Progenitor cell of endocrine pancreas (in vitro differentiated cells): Measurements from ENCODE around the gene LUC7L3. TPM values are rescaled to one million over a fixed set of nuclear protein-coding genes. Genes with fewer than 3 reads are reported as not detected.

ENCODE experiments used
- DNase-seq: peaks from one replicate; pipeline ENCODE4 v3.0.0; 2021; ENCODE audit warnings: low spot score; ENCODE audit not compliant: unreplicated experiment
- H3K27ac Mint-ChIP-seq: 2 replicates; pipeline ENCODE4 v1.8.0; 2021; ENCODE audit warnings: mild to moderate bottlenecking, moderate library complexity, mixed read lengths
- H3K27me3 Mint-ChIP-seq: 2 replicates; pipeline ENCODE4 v1.8.0; 2021; ENCODE audit warnings: mixed read lengths
- H3K36me3 Mint-ChIP-seq: 2 replicates; pipeline ENCODE4 v1.8.0; 2022; ENCODE audit warnings: mixed read lengths; ENCODE audit not compliant: insufficient read depth
- H3K4me1 Mint-ChIP-seq: 2 replicates; pipeline ENCODE4 v1.8.0; 2021; ENCODE audit warnings: low read depth, mixed read lengths
- H3K4me3 Mint-ChIP-seq: 2 replicates; pipeline ENCODE4 v1.8.0; 2021; ENCODE audit warnings: low read depth, mild to moderate bottlenecking, moderate library complexity, mixed read lengths
- H3K9me3 Mint-ChIP-seq: 2 replicates; pipeline ENCODE4 v1.8.0; 2021; ENCODE audit warnings: low read depth, mixed read lengths
- total RNA-seq: library from RNA; stranded (reverse); gene quantifications from 2 replicates; pipeline ENCODE4 v1.2.1, GENCODE V29; 2021
- TF ChIP-seq, protein P1 (sequence below): fragments of 200-600 bp; sonication (generic); IDR thresholded peaks from one replicate; pipeline ENCODE4 v1.5.0; 2021; ENCODE audit warnings: antibody characterized with exemption, mild to moderate bottlenecking; ENCODE audit not compliant: unreplicated experiment

LUC7L3 gene
- total RNA-seq, 1 donor from 2014 or later = 168 TPM

DNA sequence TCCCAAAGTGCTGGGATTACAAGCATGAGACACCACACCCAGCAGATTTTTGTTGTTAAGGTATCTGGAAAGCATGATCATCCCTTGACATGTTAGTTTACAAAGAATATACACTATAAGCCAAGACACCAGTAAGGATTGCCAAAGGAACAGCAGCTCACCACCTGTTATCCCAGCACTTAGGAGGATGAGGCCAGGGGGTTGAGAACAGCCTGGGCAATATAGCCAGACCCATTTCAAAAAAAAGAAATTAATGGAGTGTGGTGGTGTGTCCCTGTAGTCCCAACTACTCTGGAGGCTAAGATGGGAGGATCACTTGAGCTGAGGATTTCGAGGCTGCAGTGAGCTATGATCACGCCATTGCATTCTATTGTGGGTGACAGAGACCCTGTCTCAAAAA lies 42.8 kb downstream of the LUC7L3 start:
- H3K4me1 Mint-ChIP-seq = peaks cover 14% of the 10 kb centered on the region
- TF ChIP-seq, protein P1, sequence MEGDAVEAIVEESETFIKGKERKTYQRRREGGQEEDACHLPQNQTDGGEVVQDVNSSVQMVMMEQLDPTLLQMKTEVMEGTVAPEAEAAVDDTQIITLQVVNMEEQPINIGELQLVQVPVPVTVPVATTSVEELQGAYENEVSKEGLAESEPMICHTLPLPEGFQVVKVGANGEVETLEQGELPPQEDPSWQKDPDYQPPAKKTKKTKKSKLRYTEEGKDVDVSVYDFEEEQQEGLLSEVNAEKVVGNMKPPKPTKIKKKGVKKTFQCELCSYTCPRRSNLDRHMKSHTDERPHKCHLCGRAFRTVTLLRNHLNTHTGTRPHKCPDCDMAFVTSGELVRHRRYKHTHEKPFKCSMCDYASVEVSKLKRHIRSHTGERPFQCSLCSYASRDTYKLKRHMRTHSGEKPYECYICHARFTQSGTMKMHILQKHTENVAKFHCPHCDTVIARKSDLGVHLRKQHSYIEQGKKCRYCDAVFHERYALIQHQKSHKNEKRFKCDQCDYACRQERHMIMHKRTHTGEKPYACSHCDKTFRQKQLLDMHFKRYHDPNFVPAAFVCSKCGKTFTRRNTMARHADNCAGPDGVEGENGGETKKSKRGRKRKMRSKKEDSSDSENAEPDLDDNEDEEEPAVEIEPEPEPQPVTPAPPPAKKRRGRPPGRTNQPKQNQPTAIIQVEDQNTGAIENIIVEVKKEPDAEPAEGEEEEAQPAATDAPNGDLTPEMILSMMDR = no peak
- H3K9me3 Mint-ChIP-seq = no peaks in the 10 kb centered on the region
- H3K4me3 Mint-ChIP-seq = no peak overlapping the region
- H3K27me3 Mint-ChIP-seq = no peaks in the 10 kb centered on the region
- H3K36me3 Mint-ChIP-seq = no peaks in the 10 kb centered on the region
- no peak overlapping the region for H3K27ac Mint-ChIP-seq
- no peak for DNase-seq

GRCh38 chr17:50763716-50764475 lies 44.5 kb downstream of the LUC7L3 start:
- H3K4me3 Mint-ChIP-seq = no peak overlapping the region
- H3K27ac Mint-ChIP-seq = no peak overlapping the region
- DNase-seq = no peak

DNA sequence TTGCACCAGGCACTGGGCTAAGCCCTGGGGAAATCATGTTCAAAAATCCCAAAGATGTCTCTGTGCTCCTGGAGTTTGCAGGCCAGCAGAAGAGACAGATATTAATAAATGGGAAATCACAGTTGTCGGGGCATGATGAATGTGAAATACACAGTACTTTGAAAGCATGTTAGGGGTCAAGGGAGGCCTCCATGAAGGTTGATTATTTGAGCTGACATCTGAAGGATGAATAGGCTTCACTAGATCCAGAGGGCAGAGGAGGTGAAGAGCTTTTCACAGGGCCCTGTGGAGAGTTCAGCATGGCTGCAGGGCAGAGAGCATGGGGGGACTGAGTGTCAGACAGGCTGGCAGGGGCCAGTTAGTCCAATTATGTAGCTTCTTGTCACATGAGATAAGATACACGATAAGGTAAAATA lies 45.3 kb downstream of the LUC7L3 start:
- TF ChIP-seq, protein P1 = no peak
- no peaks in the 10 kb centered on the region for H3K27me3 Mint-ChIP-seq
- no peaks in the 10 kb centered on the region for H3K9me3 Mint-ChIP-seq
- no peaks in the 10 kb centered on the region for H3K36me3 Mint-ChIP-seq
- H3K4me3 Mint-ChIP-seq = no peak overlapping the region
- DNase-seq = no peak
- H3K27ac Mint-ChIP-seq = no peak overlapping the region
- H3K4me1 Mint-ChIP-seq = peaks cover 16% of the 10 kb centered on the region

More at GRCh38 chr17:50763716-50764475, 44.5 kb downstream of the LUC7L3 start:
- H3K9me3 Mint-ChIP-seq = no peaks in the 10 kb centered on the region
- TF ChIP-seq, protein P1 = no peak
- no peaks in the 10 kb centered on the region for H3K27me3 Mint-ChIP-seq
- peaks cover 16% of the 10 kb centered on the region for H3K4me1 Mint-ChIP-seq
- no peaks in the 10 kb centered on the region for H3K36me3 Mint-ChIP-seq

GRCh38 chr17:50765454-50766221 lies 46.2 kb downstream of the LUC7L3 start:
- Mint-ChIP-seq H3K4me3 (no peak overlapping the region), H3K27me3 (no peaks in the 10 kb centered on the region), H3K4me1 (peaks cover 16% of the 10 kb centered on the region), H3K36me3 (no peaks in the 10 kb centered on the region), H3K9me3 (no peaks in the 10 kb centered on the region), H3K27ac (no peak overlapping the region)
- DNase-seq = no peak
- TF ChIP-seq, protein P1 = no peak

- H3K4me3 Mint-ChIP-seq = no peak overlapping the region
- H3K36me3 Mint-ChIP-seq = no peaks in the 10 kb centered on the region
- no peak overlapping the region for H3K27ac Mint-ChIP-seq
- peaks cover 16% of the 10 kb centered on the region for H3K4me1 Mint-ChIP-seq
- no peaks in the 10 kb centered on the region for H3K27me3 Mint-ChIP-seq
- TF ChIP-seq, protein P1 = no peak
- no peak for DNase-seq
- H3K9me3 Mint-ChIP-seq = no peaks in the 10 kb centered on the region
Measured at GRCh38 chr17:50766222-50767023, 47.0 kb downstream of the LUC7L3 start.
